Dedifferentiated amniotic fluid mesenchymal stem cell (primary cell): Measurements from ENCODE around the gene SLC10A7.

Experiments
- DNase-seq: peaks from one replicate; pipeline ENCODE4 v3.0.0-alpha.2; 2016; ENCODE audit errors: extremely low spot score

SLC10A7 gene

DNA sequence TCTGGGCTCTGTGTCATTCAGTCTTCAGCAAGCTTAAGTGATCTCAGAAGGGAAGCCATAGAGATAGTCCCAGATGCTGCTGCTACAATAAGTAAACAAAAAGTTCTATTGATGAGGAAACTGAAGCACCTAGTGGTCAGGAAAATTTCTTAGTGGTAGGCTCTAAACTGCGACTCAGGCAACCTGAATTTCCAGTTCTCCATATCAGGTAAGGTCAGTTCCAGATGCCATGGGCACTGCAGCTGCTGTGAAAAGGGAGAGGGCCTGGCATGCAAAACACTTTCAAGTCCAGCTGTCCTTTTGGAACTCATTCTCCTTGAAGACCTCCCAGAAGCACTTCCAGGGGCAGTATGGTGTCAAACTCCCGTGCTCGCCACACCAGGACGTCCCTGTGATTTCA, 261.2 kb downstream of the SLC10A7 start:
- DNase-seq = no peak

DNA sequence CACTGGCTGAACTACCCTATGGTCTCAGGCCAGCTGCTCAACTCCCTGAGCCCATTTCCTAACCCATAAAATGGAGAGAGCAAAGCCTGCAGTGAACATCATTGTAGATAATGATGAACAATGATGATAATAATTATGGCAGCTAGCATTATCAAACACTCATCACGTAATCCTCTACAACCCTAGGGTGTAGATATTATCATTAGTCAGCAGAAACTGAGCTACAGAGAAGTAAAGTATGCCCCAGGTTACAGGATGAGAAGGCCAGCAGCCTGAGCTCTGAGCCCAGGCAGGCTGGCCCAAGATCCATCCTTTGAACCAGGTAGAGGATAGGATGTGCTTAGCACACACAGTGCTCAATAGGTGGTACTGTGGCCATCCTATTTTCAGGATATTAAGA, 264.2 kb downstream of the SLC10A7 start:
- DNase-seq = no peak

- DNase-seq = no peak
Measured at GRCh38 chr4:146256328-146256727, 265.4 kb downstream of the SLC10A7 start.

GRCh38 chr4:146255874-146256273, 265.9 kb downstream of the SLC10A7 start:
- DNase-seq = no peak

- DNase-seq = no peak
Measured at GRCh38 chr4:146255463-146255862, 266.3 kb downstream of the SLC10A7 start.

- no peak for DNase-seq
Measured at GRCh38 chr4:146252969-146253611, 268.6 kb downstream of the SLC10A7 start.

- no peak for DNase-seq
Measured at GRCh38 chr4:146247356-146247755, 274.4 kb downstream of the SLC10A7 start.

DNA sequence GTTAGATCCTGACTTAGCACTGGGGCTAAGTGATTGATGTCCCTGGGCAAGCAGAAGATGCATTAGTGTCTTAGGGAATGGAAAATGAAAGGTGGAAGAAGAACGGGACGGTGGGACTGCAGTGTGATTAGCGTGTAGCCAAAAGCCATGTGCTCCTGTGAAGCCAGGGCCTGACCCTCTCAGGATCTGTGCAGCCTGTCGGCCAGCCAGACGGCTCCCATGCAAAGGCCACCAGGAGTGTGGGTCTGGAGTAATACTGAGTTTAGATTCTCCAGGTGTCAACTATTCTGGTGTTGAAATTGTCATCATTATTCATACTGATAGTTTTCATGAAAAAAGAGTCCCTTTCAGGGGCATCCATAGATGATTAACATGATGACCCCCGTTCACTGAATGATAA, 275.4 kb downstream of the SLC10A7 start:
- DNase-seq = no peak

DNA sequence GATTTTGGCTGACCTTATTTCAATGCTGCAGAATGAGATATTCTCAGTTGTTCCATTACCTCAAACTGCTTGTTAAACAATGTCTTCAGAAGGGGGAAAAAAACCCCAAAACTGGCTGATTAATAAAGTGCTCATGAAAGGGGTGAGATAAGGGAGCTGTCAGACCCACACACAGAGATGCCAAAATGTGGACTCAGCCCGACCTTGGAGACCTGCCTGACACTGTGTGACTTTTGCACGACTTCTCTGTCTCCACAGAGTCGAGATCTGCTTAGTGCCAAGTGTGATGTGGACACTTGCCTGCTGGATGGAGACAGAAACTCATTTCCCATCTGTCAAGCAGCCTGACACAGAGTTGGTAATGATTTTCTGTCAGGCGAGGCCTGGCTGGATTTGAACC, 275.9 kb downstream of the SLC10A7 start:
- DNase-seq = no peak

DNA sequence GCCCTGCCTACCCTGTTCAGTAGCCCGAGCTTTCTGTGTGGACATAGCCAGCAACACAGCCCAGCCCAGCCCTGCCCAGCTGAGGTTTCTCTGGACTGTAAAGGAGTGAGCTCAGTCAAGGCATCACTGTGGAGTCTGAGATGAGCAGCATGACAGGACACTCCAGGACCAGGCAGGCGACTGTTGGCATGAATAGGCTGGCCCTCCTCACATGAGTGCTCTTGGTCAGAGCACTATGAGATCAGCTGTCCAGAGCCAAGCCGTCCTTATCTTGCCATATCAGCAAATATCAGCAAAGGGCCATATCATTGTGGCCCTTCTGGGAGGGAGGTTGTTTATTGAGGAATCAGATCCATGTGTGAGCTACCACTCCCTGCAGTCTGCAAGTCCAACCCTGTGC, 276.5 kb downstream of the SLC10A7 start:
- DNase-seq = no peak

GRCh38 chr4:146244496-146244895, 277.2 kb downstream of the SLC10A7 start:
- DNase-seq = no peak

GRCh38 chr4:146243883-146244277, 277.9 kb downstream of the SLC10A7 start:
- no peak for DNase-seq

GRCh38 chr4:146243141-146243882, 278.4 kb downstream of the SLC10A7 start:
- DNase-seq = no peak

DNA sequence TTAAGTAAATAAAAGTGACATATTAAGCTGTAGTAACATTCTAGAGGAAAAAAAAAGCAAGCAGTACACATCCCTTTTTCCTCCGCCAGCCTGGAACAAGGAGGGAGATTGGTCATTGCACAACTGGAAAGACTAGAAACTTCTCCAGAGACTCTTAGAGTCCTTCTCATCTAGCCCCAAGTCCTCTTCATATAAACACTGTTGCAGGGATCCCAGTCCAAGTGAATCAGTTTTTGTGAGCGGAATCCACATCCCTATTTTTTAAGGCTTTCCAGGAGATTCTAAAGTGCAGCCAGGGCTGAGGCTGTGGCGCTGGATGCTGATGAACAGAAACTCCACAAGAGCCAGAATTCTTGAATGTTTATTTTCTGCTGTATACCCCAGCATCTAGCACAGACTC, 283.6 kb downstream of the SLC10A7 start:
- no peak for DNase-seq

DNA sequence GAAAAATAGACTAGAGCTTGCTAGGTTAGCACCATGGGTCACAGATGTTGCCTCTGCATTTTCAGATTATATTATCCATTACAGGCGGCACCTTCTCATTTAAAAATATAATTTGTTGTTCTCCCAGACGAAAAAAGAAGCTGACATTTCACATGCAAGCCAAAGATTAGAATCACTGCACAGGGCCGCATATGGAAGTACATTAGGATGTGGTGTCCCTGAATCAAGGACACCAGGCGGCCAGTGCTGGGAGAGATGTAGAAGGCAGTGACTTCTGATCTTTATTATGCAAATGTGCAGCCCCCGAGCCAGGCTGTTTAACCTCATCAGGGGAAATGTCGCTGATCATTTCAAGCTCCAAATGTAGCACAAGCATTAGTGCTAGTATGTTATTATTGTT, 284.6 kb downstream of the SLC10A7 start:
- no peak for DNase-seq

GRCh38 chr4:146236216-146236615, 285.5 kb downstream of the SLC10A7 start:
- DNase-seq = no peak

DNA sequence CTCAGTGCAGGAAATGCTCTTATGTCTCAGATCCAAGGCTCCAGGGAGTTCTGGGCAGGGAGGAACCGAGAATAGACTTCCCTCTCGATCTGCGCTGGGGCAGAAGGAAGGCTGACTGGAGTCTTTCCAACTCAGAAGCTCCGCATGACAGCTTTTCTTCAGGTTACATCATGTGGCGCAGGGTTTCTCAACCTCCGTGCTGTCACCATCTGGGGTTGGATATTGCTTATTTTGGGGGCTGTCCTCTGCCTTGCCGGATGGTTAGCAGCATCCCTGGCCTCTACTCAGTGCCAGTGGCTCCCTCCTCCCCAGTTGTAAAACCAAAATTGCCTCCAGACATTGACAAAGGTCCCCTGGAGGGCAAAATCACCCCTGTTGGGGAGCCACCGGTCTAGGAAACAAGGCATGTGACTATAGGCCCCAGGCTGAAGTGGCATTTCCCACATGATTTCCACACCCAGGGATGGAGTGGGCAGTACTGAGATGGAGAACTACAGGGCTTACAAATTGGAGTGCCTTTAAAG, 286.0 kb downstream of the SLC10A7 start:
- no peak for DNase-seq

DNA sequence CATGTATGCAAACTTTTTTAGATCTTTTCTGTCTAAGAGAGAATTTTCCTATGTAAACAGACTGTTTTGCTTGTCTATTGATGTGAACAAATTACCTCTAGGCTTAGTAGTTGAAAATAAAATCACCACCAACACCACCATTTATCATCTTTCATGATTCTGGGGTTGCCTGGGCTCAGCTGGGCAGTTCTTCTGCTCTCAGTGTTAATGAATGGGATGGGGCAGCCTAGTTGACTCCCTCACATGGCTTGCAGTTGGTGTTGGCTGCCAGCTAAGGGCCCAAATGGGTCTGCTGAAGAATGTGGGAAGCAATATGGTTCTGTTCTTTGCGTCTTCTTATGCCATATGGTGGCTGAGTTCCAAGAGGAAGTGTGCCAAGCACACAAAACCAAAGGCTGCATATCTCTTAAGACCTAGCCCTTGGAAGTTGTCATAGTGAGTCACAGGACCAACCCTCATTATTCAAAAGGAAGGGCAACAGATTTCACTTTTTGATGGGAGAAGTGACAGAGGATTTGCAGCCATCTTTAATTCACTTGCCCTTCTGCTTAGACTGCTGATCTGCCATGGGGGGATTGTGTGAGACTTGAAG, 289.5 kb downstream of the SLC10A7 start:
- DNase-seq = no peak

- no peak for DNase-seq
Measured at GRCh38 chr4:146229406-146229805, 292.3 kb downstream of the SLC10A7 start.

DNA sequence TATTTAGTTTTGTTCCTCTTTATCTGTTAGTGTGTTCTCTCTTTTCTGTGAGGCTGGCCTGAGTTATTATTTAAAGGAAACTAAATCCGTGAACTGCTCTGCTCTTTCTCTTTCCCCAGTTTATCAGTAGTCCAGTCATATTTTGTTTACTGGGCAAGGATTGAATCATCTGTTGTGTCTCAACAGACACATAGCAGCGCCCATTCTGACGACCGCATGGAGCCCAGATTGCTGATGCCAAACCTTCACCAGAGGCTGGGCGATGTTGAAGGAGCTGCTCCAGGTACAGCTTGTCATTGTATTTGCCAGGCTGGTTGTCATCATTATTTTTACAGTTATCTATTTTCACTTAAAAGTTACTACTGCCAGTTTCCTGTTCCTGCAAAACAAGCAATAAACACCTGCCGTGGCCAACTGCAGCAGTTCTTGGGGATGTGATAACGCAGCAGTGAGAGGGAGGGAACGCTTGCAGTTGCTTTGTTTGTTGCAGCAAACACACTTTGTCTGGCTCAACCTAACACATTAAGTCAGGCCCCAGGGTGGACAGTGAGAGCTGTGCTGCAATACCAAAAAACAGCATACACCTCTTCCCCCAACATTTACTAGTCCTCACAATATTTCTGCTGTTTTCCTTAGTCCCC, 297.3 kb downstream of the SLC10A7 start:
- DNase-seq = no peak

GRCh38 chr4:146222313-146222712, 299.4 kb downstream of the SLC10A7 start:
- no peak for DNase-seq

DNA sequence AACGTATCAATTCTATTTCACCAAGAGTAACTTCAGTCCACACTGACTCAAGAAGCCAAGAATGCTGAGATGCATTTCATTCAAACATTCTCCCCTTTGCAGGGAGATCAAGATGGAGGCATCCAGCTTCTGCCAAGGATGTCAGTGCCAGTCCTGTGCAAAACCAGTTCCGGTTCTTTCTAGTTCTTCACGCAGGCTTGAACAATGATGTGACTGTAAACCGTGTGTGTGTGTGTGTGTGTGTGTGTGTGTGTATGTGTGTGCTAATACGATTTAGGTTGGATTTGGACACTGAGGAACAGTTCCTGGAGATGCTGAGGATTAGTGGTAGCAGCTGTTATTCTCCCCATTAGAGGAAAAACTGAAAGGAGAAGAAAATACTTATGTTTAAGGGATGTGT, 307.5 kb downstream of the SLC10A7 start, which contains the start of gene REELD1:
Gene REELD1, plus strand, starts transcription at position 301 of the 400 bp plus-strand sequence. CDS start 2,415 bp downstream, outside the sequence.
- DNase-seq = no peak
